GM12878 (cell line): Measurements from ENCODE around the gene ZNF618. TPM values are rescaled to one million over a fixed set of nuclear protein-coding genes. Genes with fewer than 3 reads are reported as not detected.

Source experiments
- ATAC-seq: fragments of 200-7000 bp; cut with Tn5 transposase; 3 replicates; pipeline ENCODE4 v1.9.1; 2020; ENCODE audit warnings: mild to moderate bottlenecking, moderate library complexity
- BruUV-seq: library from RNA; stranded (reverse); fragments of 400-500 nt; replicated peaks from 2 replicates; lab custom pipeline; 2021; lab: Mats Ljungman, UMichigan
- CTCF ChIA-PET: fragments of 300-600 bp; sonication (Branson Sonifier 250); formaldehyde crosslinking; extraction: SDS; loops from one replicate; lab custom pipeline; 2021; ENCODE audit warnings: inconsistent platforms; lab: Yijun Ruan, JAX
- POLR2A ChIA-PET: fragments of 350-600 bp; formaldehyde crosslinking; extraction: SDS; loops from one replicate; lab custom pipeline; 2021; ENCODE audit warnings: inconsistent platforms; lab: Charles Lee
- RAD21 ChIA-PET: fragments of 300-600 bp; sonication (Branson Sonifier 250); formaldehyde crosslinking; loops from one replicate; lab custom pipeline; 2023; ENCODE audit warnings: antibody characterized with exemption; ENCODE audit not compliant: unreplicated experiment; lab: Charles Lee
- SMC1A ChIA-PET: fragments of 300-600 bp; sonication (Branson Sonifier 250); formaldehyde crosslinking; loops from one replicate; lab custom pipeline; 2023; ENCODE audit not compliant: unreplicated experiment, uncharacterized antibody; lab: Charles Lee
- DNase-seq: peaks from one replicate; pipeline ENCODE4 v3.0.0-alpha.2; 2011; ENCODE audit warnings: low read depth, low spot score
- FAIRE-seq: peaks from 3 replicates; lab custom pipeline; 2011; peaks lifted over from hg19 to GRCh38; lab: Jason Lieb, UNC
- H2AFZ ChIP-seq: 2 replicates; pipeline ENCODE4 v1.6.0; 2011; ENCODE audit warnings: low read depth, low read length, control low read depth; ENCODE audit not compliant: control insufficient read depth
- H3K27ac ChIP-seq: 2 replicates; pipeline ENCODE4 v1.5.1; 2011; ENCODE audit warnings: control low read depth; ENCODE audit not compliant: control insufficient read depth, insufficient read depth
- H3K27me3 ChIP-seq, 2 experiments: replicated peaks in 1 of 2; 2 replicates each; pipeline versions ENCODE4 v1.6.0 to v1.6.1; 2011; ENCODE audit warnings: low read length in 1 of 2; ENCODE audit not compliant: control insufficient read depth in 2 of 2, insufficient read depth in 2 of 2
- H3K36me3 ChIP-seq, 2 experiments: 2 replicates each; pipeline ENCODE4 v1.5.1; 2011; ENCODE audit warnings: low read length in 1 of 2; ENCODE audit not compliant: control insufficient read depth in 2 of 2, insufficient read depth in 2 of 2
- H3K4me1 ChIP-seq: 2 replicates; pipeline ENCODE4 v1.6.1; 2011; ENCODE audit warnings: mild to moderate bottlenecking, low read length, moderate library complexity, mixed read lengths; ENCODE audit not compliant: control insufficient read depth, insufficient read depth
- H3K4me2 ChIP-seq: 2 replicates; pipeline ENCODE4 v1.6.0; 2011; ENCODE audit warnings: control low read depth; ENCODE audit not compliant: control insufficient read depth, insufficient read depth
- H3K4me3 ChIP-seq: fragments of 200-600 bp; sonication (generic); 2 replicates; pipeline ENCODE4 v1.5.1; 2016
- H3K79me2 ChIP-seq: 2 replicates; pipeline ENCODE4 v1.6.0; 2011; ENCODE audit warnings: low read length; ENCODE audit not compliant: control insufficient read depth, insufficient read depth
- H3K9ac ChIP-seq: 2 replicates; pipeline ENCODE4 v1.8.0; 2011; ENCODE audit warnings: low read length, control low read depth, mixed read lengths; ENCODE audit not compliant: control insufficient read depth, insufficient read depth
- H3K9me3 ChIP-seq: replicated peaks from 3 replicates; pipeline ENCODE4 v1.5.1; 2011; ENCODE audit warnings: mild to moderate bottlenecking, low read length; ENCODE audit not compliant: control insufficient read depth, insufficient read depth
- H4K20me1 ChIP-seq: 2 replicates; pipeline ENCODE4 v1.6.0; 2011; ENCODE audit not compliant: control insufficient read depth, insufficient read depth
- CHD1 ChIP-seq: IDR thresholded peaks from 2 replicates; pipeline ENCODE4 v1.6.1; 2012; ENCODE audit warnings: low read depth, low read length, improper control_type of control experiment
- IRF4 ChIP-seq: IDR thresholded peaks from 2 replicates; pipeline ENCODE4 v1.6.1; 2011; ENCODE audit warnings: low read depth, low read length
- JUNB ChIP-seq: IDR thresholded peaks from 2 replicates; pipeline ENCODE4 v1.6.1; 2016; ENCODE audit warnings: antibody characterized with exemption, mild to moderate bottlenecking
- KAT2A ChIP-seq: conservative IDR thresholded peaks from 2 replicates; pipeline ENCODE4 v1.6.1; 2011; ENCODE audit warnings: low read depth, low read length; ENCODE audit not compliant: control insufficient read depth
- MEF2A ChIP-seq: IDR thresholded peaks from 2 replicates; pipeline ENCODE4 v1.6.1; 2011; ENCODE audit warnings: low read depth, mild to moderate bottlenecking, low read length, moderate library complexity; ENCODE audit not compliant: insufficient read depth
- MXI1 ChIP-seq: fragments of 150-350 bp; IDR thresholded peaks from 2 replicates; pipeline ENCODE4 v1.6.1; 2011; ENCODE audit warnings: low read depth, mild to moderate bottlenecking, inconsistent platforms, low read length, improper control_type of control experiment
- NR2F1 ChIP-seq: fragments of 450-650 bp; conservative IDR thresholded peaks from 2 replicates; pipeline ENCODE4 v1.6.1; 2017; ENCODE audit warnings: mild to moderate bottlenecking
- NRF1 ChIP-seq: conservative IDR thresholded peaks from 2 replicates; pipeline ENCODE4 v1.6.1; 2011; ENCODE audit warnings: mild to moderate bottlenecking, low read depth, low read length, improper control_type of control experiment
- POLR2AphosphoS2 ChIP-seq: IDR thresholded peaks from 2 replicates; pipeline ENCODE4 v1.6.1; 2011; ENCODE audit warnings: low read depth, mild to moderate bottlenecking, low read length, improper control_type of control experiment, moderate library complexity
- POLR2AphosphoS5 ChIP-seq: IDR thresholded peaks from 2 replicates; pipeline ENCODE4 v1.6.1; 2011; ENCODE audit warnings: mild to moderate bottlenecking, low read length, inconsistent platforms
- POU2F2 ChIP-seq: IDR thresholded peaks from 3 replicates; pipeline ENCODE4 v1.6.1; 2011; ENCODE audit warnings: low read depth, mild to moderate bottlenecking, low read length, borderline replicate concordance
- SMAD5 ChIP-seq: IDR thresholded peaks from 2 replicates; pipeline ENCODE4 v1.6.1; 2016; ENCODE audit warnings: antibody characterized with exemption, low read depth
- SREBF2 ChIP-seq: IDR thresholded peaks from 2 replicates; pipeline ENCODE4 v1.6.1; 2012; ENCODE audit warnings: mild to moderate bottlenecking, low read length
- SUZ12 ChIP-seq: fragments of 200-600 bp; sonication (generic); IDR thresholded peaks from one replicate; pipeline ENCODE4 v1.6.1; 2018; ENCODE audit warnings: antibody characterized with exemption, mild to moderate bottlenecking; ENCODE audit not compliant: unreplicated experiment
- TARDBP ChIP-seq: IDR thresholded peaks from 2 replicates; pipeline ENCODE4 v1.6.1; 2016; ENCODE audit warnings: borderline replicate concordance
- TCF3 ChIP-seq: IDR thresholded peaks from 2 replicates; pipeline ENCODE4 v1.6.1; 2012; ENCODE audit warnings: low read depth, mild to moderate bottlenecking, low read length, borderline replicate concordance; ENCODE audit not compliant: insufficient read depth
- WGBS: methylation state at CpG from one replicate; pipeline ENCODE4 v1.1.6; 2016; ENCODE audit warnings: low lambda C conversion rate; ENCODE audit not compliant: insufficient replicate concordance, insufficient coverage; ENCODE audit errors: missing lambda C conversion rate; 5-methylcytosine and 5-hydroxymethylcytosine counted together
- in situ Hi-C: fragments of 300-500 bp; cut with MboI; formaldehyde crosslinking; loops from 9 replicates; pipeline ENCODE4 v1.14.3; 2018; ENCODE audit warnings: mixed read lengths
- intact Hi-C: fragments of 100-400 bp; cut with micrococcal nuclease; formaldehyde crosslinking; loops from one replicate; pipeline ENCODE4 v1.14.2; 2022; ENCODE audit not compliant: unreplicated experiment
- polyA plus RNA-seq, 11 experiments: library from polyadenylated mRNA; depleted of rRNA in 4 of 11; unstranded in 6 of 11; stranded (reverse) in 5 of 11; fragments of >200 nt; fragmentation: Nextera tagmentation in 4 of 11; fragmentation: Illumina TruSeq in 1 of 11; extraction: Ambion mirVana in 4 of 11; extraction: Trizol in 1 of 11; gene quantifications; 1 replicate in 1 of 11; 2 replicates in 10 of 11; pipeline versions ENCODE4 v1.2.1 to v1.2.3, GENCODE V29; 2011 to 2016; ENCODE audit warnings: inconsistent platforms in 2 of 11, missing spikeins in 2 of 11, low read depth in 1 of 11
- total RNA-seq, 4 experiments: library from RNA; depleted of rRNA in 3 of 4; stranded (reverse); fragments of >200 nt in 3 of 4; fragmentation: Illumina TruSeq in 1 of 4; extraction: Trizol in 1 of 4; gene quantifications; 2 replicates each; pipeline versions ENCODE4 v1.2.1 to v1.2.3, GENCODE V29; 2013 to 2021
- TF ChIP-seq, protein P1 (sequence below), 3 experiments: IDR thresholded peaks in 2 of 3; conservative IDR thresholded peaks in 1 of 3; 2 replicates each; pipeline ENCODE4 v1.5.1; 2011; ENCODE audit warnings: low read depth in 3 of 3, low read length in 3 of 3, mild to moderate bottlenecking in 3 of 3, control low read depth in 2 of 3, moderate library complexity in 2 of 3, inconsistent platforms in 1 of 3, mixed read lengths in 1 of 3; ENCODE audit not compliant: control insufficient read depth in 2 of 3, insufficient read depth in 1 of 3; ENCODE audit errors: extremely low read depth in 1 of 3
- TF ChIP-seq, protein P2 (sequence below): IDR thresholded peaks from 2 replicates; pipeline ENCODE4 v1.6.1; 2011; ENCODE audit warnings: low read depth, mild to moderate bottlenecking, low read length, moderate library complexity, borderline replicate concordance; ENCODE audit errors: extremely low read depth

The ZNF618 gene
- total and polyA plus RNA-seq, 10 of the 15 experiments (the other 5 are each of a cell fraction or from before 2014, with no cell fraction given) = 0.01 to 0.24 (median 0.06) TPM; not detected in 2

DNA sequence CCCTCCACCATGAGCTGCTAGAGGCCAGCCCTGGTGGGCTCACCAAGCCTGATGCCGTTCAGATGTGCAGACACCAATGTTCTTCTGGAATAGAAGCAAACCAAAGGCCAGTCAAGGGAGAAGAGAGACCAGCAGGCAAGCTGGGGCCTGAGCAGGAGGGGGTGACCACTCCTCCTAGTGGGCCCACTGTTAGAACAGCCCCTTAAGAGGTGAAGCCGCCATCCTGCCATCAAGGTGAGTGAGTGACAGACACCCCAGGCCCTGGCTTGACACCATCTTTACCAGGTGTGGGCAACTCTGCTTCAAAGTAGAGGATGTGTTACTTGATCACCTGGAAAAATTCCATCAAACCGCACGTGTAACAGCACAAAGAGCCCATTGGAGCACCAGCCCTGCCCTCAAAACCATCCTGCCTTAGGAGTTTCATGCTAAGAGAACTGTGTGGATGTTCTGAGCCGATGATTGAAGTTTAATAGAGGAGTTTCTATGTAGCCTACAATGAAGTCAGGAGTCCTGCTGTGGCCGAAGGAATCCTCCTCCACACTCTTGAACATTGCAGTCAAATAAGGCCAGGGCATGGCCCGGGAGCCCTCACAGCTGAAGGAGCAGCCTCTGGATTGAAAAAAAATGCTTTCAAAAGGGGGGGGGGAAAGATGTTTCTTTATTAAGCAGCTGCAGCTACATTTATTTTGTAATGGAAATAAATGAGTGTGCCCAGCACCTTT lies 181.2 kb downstream of the ZNF618 start:
- in situ Hi-C loops (no loop called here), intact Hi-C loops (no loop called here)
- DNase-seq = no peak
- ATAC-seq = no peak
- TF ChIP-seq, protein P1, sequence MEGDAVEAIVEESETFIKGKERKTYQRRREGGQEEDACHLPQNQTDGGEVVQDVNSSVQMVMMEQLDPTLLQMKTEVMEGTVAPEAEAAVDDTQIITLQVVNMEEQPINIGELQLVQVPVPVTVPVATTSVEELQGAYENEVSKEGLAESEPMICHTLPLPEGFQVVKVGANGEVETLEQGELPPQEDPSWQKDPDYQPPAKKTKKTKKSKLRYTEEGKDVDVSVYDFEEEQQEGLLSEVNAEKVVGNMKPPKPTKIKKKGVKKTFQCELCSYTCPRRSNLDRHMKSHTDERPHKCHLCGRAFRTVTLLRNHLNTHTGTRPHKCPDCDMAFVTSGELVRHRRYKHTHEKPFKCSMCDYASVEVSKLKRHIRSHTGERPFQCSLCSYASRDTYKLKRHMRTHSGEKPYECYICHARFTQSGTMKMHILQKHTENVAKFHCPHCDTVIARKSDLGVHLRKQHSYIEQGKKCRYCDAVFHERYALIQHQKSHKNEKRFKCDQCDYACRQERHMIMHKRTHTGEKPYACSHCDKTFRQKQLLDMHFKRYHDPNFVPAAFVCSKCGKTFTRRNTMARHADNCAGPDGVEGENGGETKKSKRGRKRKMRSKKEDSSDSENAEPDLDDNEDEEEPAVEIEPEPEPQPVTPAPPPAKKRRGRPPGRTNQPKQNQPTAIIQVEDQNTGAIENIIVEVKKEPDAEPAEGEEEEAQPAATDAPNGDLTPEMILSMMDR (IDR thresholded peaks at IDR 0.05 in 2 of 3, conservative IDR thresholded peaks at IDR 0.05 in 1 of 3; ENCODE audit: control insufficient read depth in 2 of 3, extremely low read depth in 1 of 3, insufficient read depth in 1 of 3, low read depth in 3 of 3, low read length in 3 of 3) = no peak
- TF ChIP-seq POLR2AphosphoS2 (no peak), SUZ12 (no peak), CHD1 (no peak), TCF3 (no peak), KAT2A (no peak), JUNB (no peak), TARDBP (no peak), NR2F1 (no peak), POLR2AphosphoS5 (no peak), POU2F2 (no peak), MEF2A (no peak), IRF4 (no peak), SREBF2 (no peak), SMAD5 (no peak), NRF1 (no peak), MXI1 (no peak)
- TF ChIP-seq, protein P2, sequence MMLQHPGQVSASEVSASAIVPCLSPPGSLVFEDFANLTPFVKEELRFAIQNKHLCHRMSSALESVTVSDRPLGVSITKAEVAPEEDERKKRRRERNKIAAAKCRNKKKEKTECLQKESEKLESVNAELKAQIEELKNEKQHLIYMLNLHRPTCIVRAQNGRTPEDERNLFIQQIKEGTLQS = no peak
- TF ChIP-seq, all 136 proteins: peak for 0
- FAIRE-seq = no peak
- Histone ChIP-seq H3K9me3 (no peaks in the 10 kb centered on the region), H3K36me3 (no peaks in the 10 kb centered on the region), H3K4me1 (no peaks in the 10 kb centered on the region), H3K27me3 (no peaks in the 10 kb centered on the region), H3K4me2 (no peak overlapping the region), H3K4me3 (no peak overlapping the region), H3K27ac (no peak overlapping the region), H4K20me1 (no peaks in the 10 kb centered on the region), H3K79me2 (no peaks in the 10 kb centered on the region), H3K9ac (no peak overlapping the region), H2AFZ (no peak overlapping the region)
- ChIA-PET CTCF (interaction anchor here (1.4 kb wide), 1 partner anchor 25 kb away, joined by 7 read pairs; no protein-coding TSS in a partner anchor), SMC1A (no interaction called here), POLR2A (no interaction called here), RAD21 (no interaction called here)
- BruUV-seq = no TSS peak
- 47% methylated on average over 7 of the region's 7 CpGs for WGBS
